Adrenal gland (tissue), 12 donors: ENCODE data around the gene LANCL2. TPM values are rescaled to one million over a fixed set of nuclear protein-coding genes. Genes with fewer than 3 reads are reported as not detected.
"Not testable (repeated sequence)": the region's sequence is repeated elsewhere in the genome, so short reads cannot be mapped to it uniquely, and the experiment has no call there.

Source experiments
- DNase-seq, 7 donors: peaks; one replicate each; pipeline ENCODE4 v3.0.0-alpha.2; 2019 to 2020
- H3K27ac ChIP-seq, 5 donors: fragments of 200-600 bp; sonication (generic) in 4 of 5; 1 replicate in 3 of 5; 2 replicates in 2 of 5; pipeline versions ENCODE4 v1.5.1 to v1.8.0; 2016 to 2020; ENCODE audit warnings: mild to moderate bottlenecking in 1 of 5
- H3K27me3 ChIP-seq: fragments of 200-600 bp; 2 replicates; pipeline ENCODE4 v1.8.0; 2021
- H3K36me3 ChIP-seq, 2 donors: fragments of 200-600 bp; replicated peaks in 1 of 2; 1 replicate in 1 of 2; 2 replicates in 1 of 2; pipeline versions ENCODE4 v1.5.1 to v1.8.0; 2018 to 2022
- H3K4me1 ChIP-seq, 2 donors: fragments of 200-600 bp; replicated peaks in 1 of 2; 1 replicate in 1 of 2; 2 replicates in 1 of 2; pipeline versions ENCODE4 v1.5.1 to v1.8.0; 2018 to 2021
- H3K4me3 ChIP-seq, 4 donors: fragments of 200-600 bp; sonication (generic) in 3 of 4; one replicate each; pipeline ENCODE4 v1.5.1; 2016 to 2018
- H3K9me3 ChIP-seq, 3 donors: fragments of 200-600 bp; sonication (generic) in 1 of 3; replicated peaks in 1 of 3; 1 replicate in 2 of 3; 2 replicates in 1 of 3; pipeline versions ENCODE4 v1.5.1 to v1.8.0; 2016 to 2021
- POLR2A ChIP-seq, 2 donors: fragments of 450-650 bp; IDR thresholded peaks; one replicate each; pipeline ENCODE4 v1.6.1; 2017; ENCODE audit warnings: antibody characterized with exemption in 2 of 2, mild to moderate bottlenecking in 2 of 2, moderate library complexity in 1 of 2
- WGBS, 4 donors: extraction: QIAGEN DNeasy Blood & Tissue Kit in 2 of 4; methylation state at CpG; one replicate each; pipeline versions ENCODE4 v1.1.5 to v1.1.7; 2013 to 2017; 5-methylcytosine and 5-hydroxymethylcytosine counted together
- intact Hi-C, 2 donors: fragments of 100-400 bp; cut with DNase I; formaldehyde crosslinking; loops; one replicate each; pipeline versions ENCODE4 v1.14.1 to v1.15.0; 2022 to 2023
- polyA plus RNA-seq, 3 donors: library from polyadenylated mRNA; stranded (reverse); fragments of 200-250 nt in 2 of 3; fragments of 350-450 nt in 1 of 3; fragmentation: Illumina TruSeq in 1 of 3; extraction: RNeasy Lipid Tissue Mini Kit (QIAGEN cat#74804) in 1 of 3; gene quantifications; one replicate each; pipeline ENCODE4 v1.2.3, GENCODE V29; 2013 to 2014
- total RNA-seq, 9 donors: library from RNA; depleted of rRNA in 4 of 9; stranded (reverse); fragments of >200 nt in 4 of 9; fragments of 120-200 nt in 1 of 9; fragmentation: NEBNext Ultra II Directional in 1 of 9; extraction: Animal tissue kit (Norgen Biotek cat#: 25700) in 1 of 9; gene quantifications; one replicate each; pipeline versions ENCODE4 v1.1.0 to v1.2.4, GENCODE V29; 2013 to 2023
- TF ChIP-seq, protein P1 (sequence below), 6 experiments: fragments of 450-650 bp in 4 of 6; fragments of 200-600 bp in 2 of 6; sonication (generic) in 1 of 6; IDR thresholded peaks; 1 replicate in 5 of 6; 2 replicates in 1 of 6; pipeline versions ENCODE4 v1.5.1 to v1.8.0; 2016 to 2021; ENCODE audit warnings: antibody characterized with exemption in 6 of 6, mild to moderate bottlenecking in 2 of 6, moderate library complexity in 1 of 6
- donor health status: healthy with polysubstance abuse.
- donor health status: Bipolar disorder and iron deficiency.
- donor health status: DM: yes; HTN: yes; CAD: no.
- donor health status: DM: no; HTN: no; CAD: no.
- donor health status: DM: no; HTN: no; CAD: no.
- donor health status: DM: yes; HTN: yes; CAD: no.

Gene LANCL2
- total and polyA plus RNA-seq, 12 donors: 10.5 to 28.1 (median 18.1) TPM

DNA sequence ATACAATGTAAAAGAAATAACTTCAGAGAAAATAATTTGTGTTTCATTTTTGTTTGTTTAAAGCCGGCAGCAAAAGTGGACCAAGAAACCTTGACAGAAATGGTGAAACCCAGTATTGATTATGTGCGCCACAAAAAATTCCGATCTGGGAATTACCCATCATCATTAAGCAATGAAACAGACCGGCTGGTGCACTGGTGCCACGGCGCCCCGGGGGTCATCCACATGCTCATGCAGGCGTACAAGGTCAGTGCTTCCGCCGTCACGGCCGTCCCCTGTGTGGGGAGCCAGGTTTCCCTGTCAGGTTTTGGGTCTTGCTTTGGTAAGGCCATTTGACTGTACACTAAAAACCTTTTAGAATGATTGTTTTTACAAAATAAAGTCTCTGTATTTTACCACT lies 46.7 kb downstream of the LANCL2 start:
- no peaks in the 10 kb centered on the region for H3K9me3 ChIP-seq
- WGBS, 4 donors: 87 to 94% (median 91%) methylated on average over 12 of the region's 12 CpGs
- peaks cover 0 to 8% of the 10 kb centered on the region in 2 donors for H3K36me3 ChIP-seq
- no peak for DNase-seq
- H3K4me3 ChIP-seq: no peak overlapping the region
- H3K27me3 ChIP-seq: no peaks in the 10 kb centered on the region
- no peak overlapping the region for H3K27ac ChIP-seq
- TF ChIP-seq, protein P1, sequence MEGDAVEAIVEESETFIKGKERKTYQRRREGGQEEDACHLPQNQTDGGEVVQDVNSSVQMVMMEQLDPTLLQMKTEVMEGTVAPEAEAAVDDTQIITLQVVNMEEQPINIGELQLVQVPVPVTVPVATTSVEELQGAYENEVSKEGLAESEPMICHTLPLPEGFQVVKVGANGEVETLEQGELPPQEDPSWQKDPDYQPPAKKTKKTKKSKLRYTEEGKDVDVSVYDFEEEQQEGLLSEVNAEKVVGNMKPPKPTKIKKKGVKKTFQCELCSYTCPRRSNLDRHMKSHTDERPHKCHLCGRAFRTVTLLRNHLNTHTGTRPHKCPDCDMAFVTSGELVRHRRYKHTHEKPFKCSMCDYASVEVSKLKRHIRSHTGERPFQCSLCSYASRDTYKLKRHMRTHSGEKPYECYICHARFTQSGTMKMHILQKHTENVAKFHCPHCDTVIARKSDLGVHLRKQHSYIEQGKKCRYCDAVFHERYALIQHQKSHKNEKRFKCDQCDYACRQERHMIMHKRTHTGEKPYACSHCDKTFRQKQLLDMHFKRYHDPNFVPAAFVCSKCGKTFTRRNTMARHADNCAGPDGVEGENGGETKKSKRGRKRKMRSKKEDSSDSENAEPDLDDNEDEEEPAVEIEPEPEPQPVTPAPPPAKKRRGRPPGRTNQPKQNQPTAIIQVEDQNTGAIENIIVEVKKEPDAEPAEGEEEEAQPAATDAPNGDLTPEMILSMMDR (IDR thresholded peaks at IDR 0.05): no peak
- no peak for TF ChIP-seq POLR2A (IDR thresholded peaks at IDR 0.05)
- intact Hi-C loops: loop anchor here in 1 of 2 donors (5.0 kb wide), 1 partner anchor 130 kb away; no protein-coding TSS in a partner anchor
- no peaks in the 10 kb centered on the region for H3K4me1 ChIP-seq

DNA sequence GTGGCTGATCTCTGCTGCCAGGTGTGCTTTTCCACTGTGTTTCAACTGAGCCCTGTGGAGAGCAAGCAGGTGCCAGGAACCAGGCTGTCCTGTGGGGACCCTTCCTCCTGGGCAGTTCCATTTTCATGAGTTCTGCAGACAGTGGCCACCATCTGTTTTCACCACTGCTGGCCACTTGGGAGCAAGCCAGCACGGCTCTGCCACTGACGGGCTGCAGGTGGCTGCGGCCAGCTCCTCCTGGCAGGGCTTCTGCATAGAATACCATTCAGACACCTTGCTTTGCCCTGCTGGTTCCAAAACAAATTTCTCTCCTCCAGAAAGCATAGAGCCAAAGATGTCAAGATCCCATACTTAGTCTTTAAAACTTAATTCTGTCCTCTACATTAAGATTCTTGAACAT lies 48.3 kb downstream of the LANCL2 start:
- Histone ChIP-seq H3K36me3 (peaks cover 0 to 8% of the 10 kb centered on the region in 2 donors), H3K27me3 (no peaks in the 10 kb centered on the region), H3K27ac (no peak overlapping the region), H3K4me3 (no peak overlapping the region), H3K9me3 (no peaks in the 10 kb centered on the region), H3K4me1 (no peaks in the 10 kb centered on the region)
- WGBS, 4 donors: 89 to 93% (median 90%) methylated on average over 3 of the region's 3 CpGs
- intact Hi-C loops: loop anchor here in 1 of 2 donors (5.0 kb wide), 1 partner anchor 131 kb away; no protein-coding TSS in a partner anchor
- DNase-seq: no peak
- TF ChIP-seq POLR2A (IDR thresholded peaks at IDR 0.05): no peak
- TF ChIP-seq, protein P1 (IDR thresholded peaks at IDR 0.05): no peak

DNA sequence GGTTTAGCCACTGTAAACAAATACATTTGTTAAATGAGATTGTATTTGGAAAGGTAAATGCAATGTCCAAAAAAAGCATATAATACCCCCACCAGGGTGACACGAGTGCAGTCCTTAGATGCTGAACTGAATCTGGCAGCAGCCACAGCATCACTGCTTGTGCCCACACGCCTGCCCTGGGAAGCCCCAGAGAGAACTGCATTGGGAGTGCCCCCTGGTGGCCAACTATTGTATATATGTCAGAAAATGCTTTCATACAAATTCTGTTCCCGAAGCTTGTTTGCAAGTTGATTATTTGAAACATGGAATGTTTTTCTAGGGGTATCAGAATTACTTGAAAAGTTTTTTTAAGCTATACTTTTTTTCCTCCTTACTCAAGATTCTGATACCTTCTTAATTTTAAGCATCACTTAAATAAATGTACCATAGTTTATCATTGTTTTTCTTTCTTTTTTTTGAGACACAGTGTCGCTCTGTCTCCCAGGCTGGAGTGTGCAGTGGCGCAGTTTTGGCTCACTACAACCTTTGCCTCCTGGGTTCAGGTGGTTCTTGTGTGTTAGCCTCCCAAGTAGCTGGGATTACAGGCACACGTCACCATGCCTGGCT lies 50.1 kb downstream of the LANCL2 start:
- Histone ChIP-seq H3K4me3 (no peak overlapping the region), H3K4me1 (no peaks in the 10 kb centered on the region), H3K27me3 (no peaks in the 10 kb centered on the region), H3K9me3 (no peaks in the 10 kb centered on the region), H3K27ac (no peak overlapping the region), H3K36me3 (peaks cover 0 to 8% of the 10 kb centered on the region in 2 donors)
- TF ChIP-seq POLR2A (IDR thresholded peaks at IDR 0.05): no peak
- TF ChIP-seq, protein P1 (IDR thresholded peaks at IDR 0.05): peak; percentile 69 to 92 (median 82)
- DNase-seq: peak; percentile 72 to 92 (median 85)
- intact Hi-C loops: loop anchor here in 1 of 2 donors (2.0 kb wide), 1 partner anchor 136 kb away; no protein-coding TSS in a partner anchor
- 28 to 45% (median 40%) methylated on average over 5 to 6 of the region's 6 CpGs for WGBS, 4 donors

DNA sequence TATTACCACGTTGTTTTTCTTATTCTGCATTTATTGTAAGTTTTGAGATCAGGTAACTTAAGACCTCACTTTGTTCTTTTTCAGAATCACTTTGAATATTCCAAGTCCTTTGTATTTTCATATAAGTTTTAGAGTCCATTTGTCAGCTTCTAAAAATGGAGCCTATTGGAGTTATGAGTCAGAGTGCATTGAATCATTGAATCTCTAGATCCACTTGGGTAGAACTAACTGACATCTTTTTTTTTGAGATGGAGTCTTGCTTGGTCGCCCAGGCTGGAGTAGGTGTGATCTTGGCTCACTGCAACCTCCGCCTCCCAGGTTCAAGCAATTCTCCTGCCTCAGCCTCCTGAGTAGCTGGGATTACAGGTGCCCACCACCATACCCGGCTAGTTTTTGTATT lies 52.3 kb downstream of the LANCL2 start:
- DNase-seq, H3K4me1 ChIP-seq, H3K4me3 ChIP-seq, H3K27ac ChIP-seq, H3K36me3 ChIP-seq, H3K9me3 ChIP-seq, H3K27me3 ChIP-seq, intact Hi-C loops: not testable (repeated sequence)
- 89 to 97% (median 92%) methylated on average over 4 of the region's 4 CpGs for WGBS, 4 donors

DNA sequence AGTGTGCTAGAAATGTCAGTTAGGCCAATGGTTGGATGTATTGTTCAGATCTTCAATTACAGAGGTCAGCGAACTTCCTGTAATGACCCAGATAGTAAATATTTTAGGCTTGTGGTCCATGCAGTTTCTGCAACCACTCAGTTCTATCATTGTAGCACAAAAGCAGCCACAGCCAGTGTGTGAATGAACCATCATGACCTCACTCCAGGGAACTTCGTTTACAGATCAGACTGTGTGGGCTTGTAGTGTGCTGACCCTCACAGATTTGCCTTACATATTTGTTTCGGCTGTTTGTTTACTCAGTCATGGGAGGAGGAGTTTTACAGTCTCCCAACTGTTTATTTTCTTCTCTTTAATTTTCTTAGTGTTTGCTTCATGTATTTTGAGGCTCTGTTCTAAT lies 55.4 kb downstream of the LANCL2 start:
- no peaks in the 10 kb centered on the region for H3K27me3 ChIP-seq
- TF ChIP-seq, protein P1 (IDR thresholded peaks at IDR 0.05): no peak
- peak overlapping the region in 1 of 4 donors; percentile 8 for H3K4me3 ChIP-seq
- H3K4me1 ChIP-seq: peaks cover 0 to 5% of the 10 kb centered on the region in 2 donors
- H3K27ac ChIP-seq: no peak overlapping the region
- H3K9me3 ChIP-seq: no peaks in the 10 kb centered on the region
- no peak for DNase-seq
- WGBS, 4 donors: 68 to 79% (median 74%) methylated on average over 3 of the region's 3 CpGs
- H3K36me3 ChIP-seq: peaks cover 0 to 2% of the 10 kb centered on the region in 2 donors
- intact Hi-C loops: no loop called here
